H9 (cell line): ENCODE results near the gene SLC6A19. TPM values are rescaled to one million over a fixed set of nuclear protein-coding genes. Genes with fewer than 3 reads are reported as not detected.

Source experiments
- DNase-seq: peaks from one replicate; pipeline ENCODE4 v3.0.0-alpha.2; 2017
- H2AFZ ChIP-seq: one replicate; pipeline ENCODE4 v1.6.1; 2013; ENCODE audit warnings: mild to moderate bottlenecking, low read length, control low read depth, moderate library complexity
- H2AK5ac ChIP-seq: 2 replicates; pipeline ENCODE4 v1.6.1; 2013; ENCODE audit warnings: low read length, control low read depth, mixed read lengths; ENCODE audit not compliant: insufficient read length
- H2BK120ac ChIP-seq: one replicate; pipeline ENCODE4 v1.6.1; 2013; ENCODE audit warnings: low read depth, mild to moderate bottlenecking, low read length, control low read depth, inconsistent platforms; ENCODE audit not compliant: poor library complexity, severe bottlenecking
- H2BK12ac ChIP-seq: 2 replicates; pipeline ENCODE4 v1.6.1; 2013; ENCODE audit warnings: low read length, control low read depth, mixed read lengths, low read depth; ENCODE audit not compliant: insufficient read length
- H2BK15ac ChIP-seq: 2 replicates; pipeline ENCODE4 v1.6.1; 2013; ENCODE audit warnings: low read depth, low read length, control low read depth
- H2BK20ac ChIP-seq: one replicate; pipeline ENCODE4 v1.6.1; 2013; ENCODE audit warnings: low read depth, mild to moderate bottlenecking, low read length, control low read depth, inconsistent platforms; ENCODE audit not compliant: poor library complexity, severe bottlenecking
- H2BK5ac ChIP-seq: 2 replicates; pipeline ENCODE4 v1.6.1; 2013; ENCODE audit warnings: low read length, control low read depth, mixed read lengths; ENCODE audit not compliant: insufficient read length
- H3K14ac ChIP-seq: 2 replicates; pipeline ENCODE4 v1.6.1; 2013; ENCODE audit warnings: low read length, control low read depth; ENCODE audit not compliant: insufficient read depth
- H3K18ac ChIP-seq: 2 replicates; pipeline ENCODE4 v1.6.1; 2013; ENCODE audit warnings: low read depth, mild to moderate bottlenecking, mixed read lengths, low read length, control low read depth; ENCODE audit not compliant: insufficient read length
- H3K23ac ChIP-seq: 2 replicates; pipeline ENCODE4 v1.6.1; 2013; ENCODE audit warnings: low read length, control low read depth, mixed read lengths, low read depth; ENCODE audit not compliant: insufficient read length
- H3K23me2 ChIP-seq: 2 replicates; pipeline ENCODE4 v1.6.1; 2013; ENCODE audit warnings: low read depth, mild to moderate bottlenecking, mixed read lengths, low read length, control low read depth; ENCODE audit not compliant: insufficient read length, poor library complexity, severe bottlenecking
- H3K27ac ChIP-seq: 2 replicates; pipeline ENCODE4 v1.5.1; 2013; ENCODE audit warnings: low read length, control low read depth, mixed read lengths, low read depth; ENCODE audit not compliant: insufficient read length
- H3K27me3 ChIP-seq: 2 replicates; pipeline ENCODE4 v1.6.1; 2013; ENCODE audit warnings: low read length, control low read depth, inconsistent platforms; ENCODE audit not compliant: insufficient read depth
- H3K4ac ChIP-seq: 2 replicates; pipeline ENCODE4 v1.6.1; 2013; ENCODE audit warnings: low read depth, mild to moderate bottlenecking, control low read depth, inconsistent platforms, low read length, moderate library complexity
- H3K4me1 ChIP-seq: 2 replicates; pipeline ENCODE4 v1.6.1; 2013; ENCODE audit warnings: low read length, control low read depth, inconsistent platforms; ENCODE audit not compliant: insufficient read depth
- H3K4me2 ChIP-seq: 2 replicates; pipeline ENCODE4 v1.6.1; 2013; ENCODE audit warnings: low read length, control low read depth, mixed read lengths; ENCODE audit not compliant: insufficient read length, insufficient read depth
- H3K56ac ChIP-seq: 2 replicates; pipeline ENCODE4 v1.6.1; 2013; ENCODE audit warnings: low read depth, mild to moderate bottlenecking, mixed read lengths, low read length, control low read depth; ENCODE audit not compliant: insufficient read length
- H3K79me1 ChIP-seq: 2 replicates; pipeline ENCODE4 v1.6.1; 2013; ENCODE audit warnings: low read depth, mild to moderate bottlenecking, moderate library complexity, low read length, control low read depth, inconsistent platforms; ENCODE audit not compliant: insufficient read depth, poor library complexity, severe bottlenecking
- H3K79me2 ChIP-seq: 2 replicates; pipeline ENCODE4 v1.6.1; 2013; ENCODE audit warnings: low read length, control low read depth, inconsistent platforms; ENCODE audit not compliant: insufficient read depth
- H3K9ac ChIP-seq: 2 replicates; pipeline ENCODE4 v1.6.1; 2013; ENCODE audit warnings: low read length, control low read depth, mixed read lengths; ENCODE audit not compliant: insufficient read length; ENCODE audit errors: extremely low read depth
- H3K9me3 ChIP-seq: one replicate; pipeline ENCODE4 v1.6.1; 2013; ENCODE audit warnings: low read depth, low read length, inconsistent platforms; ENCODE audit not compliant: control insufficient read depth
- H3T11ph ChIP-seq: one replicate; pipeline ENCODE4 v1.6.1; 2013; ENCODE audit warnings: mild to moderate bottlenecking, low read length, control low read depth, inconsistent platforms
- H4K20me1 ChIP-seq: one replicate; pipeline ENCODE4 v1.6.1; 2013; ENCODE audit not compliant: control insufficient read depth, insufficient read length, insufficient read depth
- H4K5ac ChIP-seq: 2 replicates; pipeline ENCODE4 v1.6.1; 2013; ENCODE audit warnings: low read depth, mild to moderate bottlenecking, mixed read lengths, low read length, control low read depth; ENCODE audit not compliant: insufficient read length
- H4K8ac ChIP-seq: replicated peaks from 2 replicates; pipeline ENCODE4 v1.6.1; 2013; ENCODE audit warnings: low read length, control low read depth, mixed read lengths, low read depth; ENCODE audit not compliant: insufficient read length
- H4K91ac ChIP-seq: 2 replicates; pipeline ENCODE4 v1.6.1; 2013; ENCODE audit warnings: low read depth, mild to moderate bottlenecking, moderate library complexity, mixed read lengths, low read length, control low read depth; ENCODE audit not compliant: insufficient read length
- H3K27ac Mint-ChIP-seq, 3 experiments: 2 replicates in 2 of 3; 3 replicates in 1 of 3; pipeline ENCODE4 v1.8.0; 2020 to 2021; ENCODE audit warnings: mixed read lengths in 3 of 3, mild to moderate bottlenecking in 1 of 3, moderate library complexity in 1 of 3
- H3K27me3 Mint-ChIP-seq: 2 replicates; pipeline ENCODE4 v1.8.0; 2021; ENCODE audit warnings: low read depth, mild to moderate bottlenecking, moderate library complexity, mixed read lengths
- H3K36me3 Mint-ChIP-seq, 3 experiments: 2 replicates in 2 of 3; 3 replicates in 1 of 3; pipeline ENCODE4 v1.8.0; 2020 to 2021; ENCODE audit warnings: low read depth in 3 of 3, mixed read lengths in 3 of 3; ENCODE audit not compliant: insufficient read depth in 1 of 3
- H3K4me1 Mint-ChIP-seq, 2 experiments: 2 replicates each; pipeline ENCODE4 v1.8.0; 2020; ENCODE audit warnings: mixed read lengths in 2 of 2
- H3K4me3 Mint-ChIP-seq, 2 experiments: 2 replicates in 1 of 2; 3 replicates in 1 of 2; pipeline ENCODE4 v1.8.0; 2020 to 2021; ENCODE audit warnings: mild to moderate bottlenecking in 2 of 2, mixed read lengths in 2 of 2, moderate library complexity in 1 of 2
- H3K9me3 Mint-ChIP-seq, 2 experiments: 2 replicates in 1 of 2; 3 replicates in 1 of 2; pipeline ENCODE4 v1.8.0; 2020; ENCODE audit warnings: mild to moderate bottlenecking in 2 of 2, mixed read lengths in 2 of 2, moderate library complexity in 1 of 2
- WGBS: extraction: QIAGEN DNeasy Blood & Tissue Kit; methylation state at CpG from one replicate; pipeline ENCODE4 v1.1.7; 2013; ENCODE audit warnings: missing lambda C conversion rate, low lambda C conversion rate, mixed read lengths; ENCODE audit not compliant: insufficient read length; ENCODE audit errors: extremely low coverage; 5-methylcytosine and 5-hydroxymethylcytosine counted together
- total RNA-seq: library from RNA; stranded (reverse); gene quantifications from 2 replicates; pipeline ENCODE4 v1.2.1, GENCODE V29; 2021
- TF ChIP-seq, protein P1 (sequence below): fragments of 200-600 bp; sonication (generic); conservative IDR thresholded peaks from 3 replicates; pipeline ENCODE4 v1.8.0; 2021; ENCODE audit warnings: antibody characterized with exemption, mild to moderate bottlenecking

SLC6A19 gene
- total RNA-seq, 1 experiment from 2014 or later, result not detected

DNA sequence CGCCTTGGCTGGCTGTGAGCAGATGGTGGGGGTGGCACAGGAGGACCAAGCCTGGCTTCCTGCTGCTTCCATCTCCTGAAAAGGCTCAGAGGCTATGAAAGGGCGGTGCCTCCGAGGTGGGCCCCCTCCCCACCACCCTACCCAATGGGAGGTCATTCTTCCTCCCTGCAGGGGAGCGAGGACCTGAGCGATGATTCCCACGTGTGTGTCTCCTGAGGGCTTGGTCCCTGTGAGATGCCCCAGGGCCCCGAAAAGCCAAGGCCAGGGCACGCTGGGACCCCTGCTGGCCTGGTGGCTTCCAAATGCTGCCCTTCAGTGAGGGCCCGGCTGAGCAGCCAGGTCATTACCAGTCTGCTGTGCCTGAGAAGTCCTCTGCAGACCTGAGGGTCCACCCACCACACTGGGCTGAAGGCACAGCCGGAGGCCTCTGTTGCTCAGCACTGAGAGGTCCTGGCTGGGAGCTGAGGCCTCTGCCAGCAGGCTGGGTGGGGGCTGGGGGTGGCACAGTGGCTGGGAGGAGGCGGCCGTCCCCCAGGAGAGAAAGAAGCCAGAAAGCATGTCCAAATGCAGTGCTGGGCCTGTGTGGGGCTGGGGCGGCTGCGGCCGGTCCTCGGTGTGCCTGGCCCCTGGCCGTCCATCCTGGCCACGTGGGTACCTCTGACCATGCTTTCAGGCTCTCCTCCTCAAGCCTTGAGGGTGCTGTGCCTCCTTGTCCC is 14.0 kb upstream of the SLC6A19 start:
- TF ChIP-seq, protein P1, sequence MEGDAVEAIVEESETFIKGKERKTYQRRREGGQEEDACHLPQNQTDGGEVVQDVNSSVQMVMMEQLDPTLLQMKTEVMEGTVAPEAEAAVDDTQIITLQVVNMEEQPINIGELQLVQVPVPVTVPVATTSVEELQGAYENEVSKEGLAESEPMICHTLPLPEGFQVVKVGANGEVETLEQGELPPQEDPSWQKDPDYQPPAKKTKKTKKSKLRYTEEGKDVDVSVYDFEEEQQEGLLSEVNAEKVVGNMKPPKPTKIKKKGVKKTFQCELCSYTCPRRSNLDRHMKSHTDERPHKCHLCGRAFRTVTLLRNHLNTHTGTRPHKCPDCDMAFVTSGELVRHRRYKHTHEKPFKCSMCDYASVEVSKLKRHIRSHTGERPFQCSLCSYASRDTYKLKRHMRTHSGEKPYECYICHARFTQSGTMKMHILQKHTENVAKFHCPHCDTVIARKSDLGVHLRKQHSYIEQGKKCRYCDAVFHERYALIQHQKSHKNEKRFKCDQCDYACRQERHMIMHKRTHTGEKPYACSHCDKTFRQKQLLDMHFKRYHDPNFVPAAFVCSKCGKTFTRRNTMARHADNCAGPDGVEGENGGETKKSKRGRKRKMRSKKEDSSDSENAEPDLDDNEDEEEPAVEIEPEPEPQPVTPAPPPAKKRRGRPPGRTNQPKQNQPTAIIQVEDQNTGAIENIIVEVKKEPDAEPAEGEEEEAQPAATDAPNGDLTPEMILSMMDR, result no peak
- H3K23me2 ChIP-seq, result no peaks in the 10 kb centered on the region
- H2BK5ac ChIP-seq, result no peak overlapping the region
- no peak overlapping the region for H2AK5ac ChIP-seq
- no peak overlapping the region for H3K4me2 ChIP-seq
- no peak overlapping the region for H4K5ac ChIP-seq
- H3T11ph ChIP-seq, result no peak overlapping the region
- H3K23ac ChIP-seq, result no peak overlapping the region
- no peak overlapping the region for H3K9ac ChIP-seq
- H3K36me3 Mint-ChIP-seq, result no peaks in the 10 kb centered on the region
- no peak overlapping the region for H4K8ac ChIP-seq
- peaks cover 5 to 8% of the 10 kb centered on the region in 2 experiments; a peak in 2 of 4 replicates for H3K4me1 Mint-ChIP-seq
- no peak overlapping the region for H3K4me3 Mint-ChIP-seq
- H4K20me1 ChIP-seq, result no peaks in the 10 kb centered on the region
- WGBS, result no CpG with 5 or more reads among the region's 18 CpGs
- H3K4ac ChIP-seq, result no peak overlapping the region
- H3K27me3 ChIP-seq, result no peaks in the 10 kb centered on the region
- H2BK20ac ChIP-seq, result no peak overlapping the region
- H2AFZ ChIP-seq, result no peak overlapping the region
- no peak overlapping the region for H3K18ac ChIP-seq
- H2BK12ac ChIP-seq, result no peak overlapping the region
- H3K4me1 ChIP-seq, result no peaks in the 10 kb centered on the region
- H3K27ac ChIP-seq, result no peak overlapping the region
- H3K27ac Mint-ChIP-seq, result no peak overlapping the region
- no peak overlapping the region for H2BK15ac ChIP-seq
- H3K56ac ChIP-seq, result no peak overlapping the region
- no peaks in the 10 kb centered on the region for H3K9me3 Mint-ChIP-seq
- H2BK120ac ChIP-seq, result no peak overlapping the region
- no peaks in the 10 kb centered on the region for H3K79me2 ChIP-seq
- no peak overlapping the region; the same call in 1 of the 2 replicates for H3K14ac ChIP-seq
- H3K27me3 Mint-ChIP-seq, result peaks cover 12% of the 10 kb centered on the region
- DNase-seq, result no peak
- H3K9me3 ChIP-seq, result no peaks in the 10 kb centered on the region
- no peaks in the 10 kb centered on the region for H3K79me1 ChIP-seq
- H4K91ac ChIP-seq, result no peak overlapping the region
